Measurements from ENCODE around the gene CHKA. TPM values are rescaled to one million over a fixed set of nuclear protein-coding genes. Genes with fewer than 3 reads are reported as not detected.

The CHKA gene
- total and polyA plus RNA-seq, 9 of the 15 experiments (the other 6 are each of a cell fraction or from before 2014, with no cell fraction given), result 3.6 to 37.0 (median 30.2) TPM

GRCh38 chr11:68011051-68011943 is 109.9 kb downstream of the CHKA start (continued):
- TF ChIP-seq BCLAF1 (IDR thresholded peaks at IDR 0.05; ENCODE audit: borderline replicate concordance in 1 of 2, control insufficient read depth in 1 of 2, low read depth in 2 of 2, low read length in 1 of 2) (no peak), PYGO2 (tag; IDR thresholded peaks at IDR 0.05) (peak; percentile 79), TAF7 (tag; IDR thresholded peaks at IDR 0.05) (no peak), PTTG1 (tag; IDR thresholded peaks at IDR 0.05; ENCODE audit: low read depth) (peak; percentile 87), ZNF395 (CRISPR knock-in tag; IDR thresholded peaks at IDR 0.05) (peak; percentile 82), KAT2B (IDR thresholded peaks at IDR 0.05; ENCODE audit: low read depth, low read length) (no peak), MTA2 (IDR thresholded peaks at IDR 0.05; ENCODE audit: low read depth) (no peak), HES1 (IDR thresholded peaks at IDR 0.05; ENCODE audit: low read depth) (no peak), CHD4 (IDR thresholded peaks at IDR 0.05; ENCODE audit: insufficient read depth, insufficient replicate concordance, low read depth, low read length, poor library complexity, severe bottlenecking) (no peak), ZBTB12 (CRISPR knock-in tag; IDR thresholded peaks at IDR 0.05) (0 out of 2 replicates have a peak, but pooled peaks have one; percentile 50), SMARCA4 (IDR thresholded peaks at IDR 0.05) (no peak), SIX5 (IDR thresholded peaks at IDR 0.05; ENCODE audit: borderline replicate concordance in 1 of 2, insufficient read depth in 1 of 2, low read depth in 1 of 2, low read length in 2 of 2) (no peak), ZNF696 (CRISPR knock-in tag; conservative IDR thresholded peaks at IDR 0.05) (no peak), CHD1 (IDR thresholded peaks at IDR 0.05; ENCODE audit: low read length) (no peak), CREM (IDR thresholded peaks at IDR 0.05; ENCODE audit: low read depth) (no peak), MYC (IDR thresholded peaks at IDR 0.05; ENCODE audit: low read depth, low read length) (no peak), MYC (CRISPR knock-in tag; IDR thresholded peaks at IDR 0.05; ENCODE audit: borderline replicate concordance, low read depth) (no peak), C11orf30 (IDR thresholded peaks at IDR 0.05; ENCODE audit: low read depth) (no peak), BRF1 (IDR thresholded peaks at IDR 0.05; ENCODE audit: borderline replicate concordance, extremely low read depth, insufficient read length) (no peak), ZBTB7A (IDR thresholded peaks at IDR 0.05; ENCODE audit: borderline replicate concordance, control insufficient read depth, low read depth, low read length) (no peak)
